ENCODE data around the gene SORCS1.

DNA sequence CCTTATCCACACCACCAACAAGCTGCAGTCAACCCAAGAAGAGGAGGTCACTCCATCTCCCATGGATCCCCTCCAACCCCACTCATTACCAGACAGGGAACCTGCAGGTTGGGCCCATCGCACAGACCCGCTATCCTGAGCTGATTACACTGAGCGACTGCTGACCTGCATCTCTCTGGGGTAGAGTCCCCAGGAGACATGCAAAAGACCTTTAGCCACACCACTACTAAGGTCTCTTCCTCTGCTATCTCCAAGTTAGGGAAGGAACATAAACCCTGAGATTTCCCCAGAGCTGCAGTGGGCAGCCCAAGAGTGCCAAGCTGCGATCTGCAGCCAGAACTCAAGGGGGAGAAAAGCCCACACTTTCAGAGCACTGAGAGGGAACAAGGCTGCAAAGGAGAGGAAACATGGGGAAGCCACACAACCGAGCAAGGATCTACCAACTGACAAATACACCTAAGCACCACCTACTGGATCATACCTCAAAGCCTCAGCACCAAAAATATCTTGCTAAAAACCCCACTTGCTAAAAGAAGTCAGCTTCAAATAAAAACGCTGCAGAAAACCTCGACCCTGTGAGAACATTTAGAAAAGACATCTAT, 298.2 kb downstream of the SORCS1 start:
- TF ChIP-seq, protein P1, sequence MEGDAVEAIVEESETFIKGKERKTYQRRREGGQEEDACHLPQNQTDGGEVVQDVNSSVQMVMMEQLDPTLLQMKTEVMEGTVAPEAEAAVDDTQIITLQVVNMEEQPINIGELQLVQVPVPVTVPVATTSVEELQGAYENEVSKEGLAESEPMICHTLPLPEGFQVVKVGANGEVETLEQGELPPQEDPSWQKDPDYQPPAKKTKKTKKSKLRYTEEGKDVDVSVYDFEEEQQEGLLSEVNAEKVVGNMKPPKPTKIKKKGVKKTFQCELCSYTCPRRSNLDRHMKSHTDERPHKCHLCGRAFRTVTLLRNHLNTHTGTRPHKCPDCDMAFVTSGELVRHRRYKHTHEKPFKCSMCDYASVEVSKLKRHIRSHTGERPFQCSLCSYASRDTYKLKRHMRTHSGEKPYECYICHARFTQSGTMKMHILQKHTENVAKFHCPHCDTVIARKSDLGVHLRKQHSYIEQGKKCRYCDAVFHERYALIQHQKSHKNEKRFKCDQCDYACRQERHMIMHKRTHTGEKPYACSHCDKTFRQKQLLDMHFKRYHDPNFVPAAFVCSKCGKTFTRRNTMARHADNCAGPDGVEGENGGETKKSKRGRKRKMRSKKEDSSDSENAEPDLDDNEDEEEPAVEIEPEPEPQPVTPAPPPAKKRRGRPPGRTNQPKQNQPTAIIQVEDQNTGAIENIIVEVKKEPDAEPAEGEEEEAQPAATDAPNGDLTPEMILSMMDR (conservative IDR thresholded peaks at IDR 0.05 in 1 of 2, IDR thresholded peaks at IDR 0.05 in 1 of 2; ENCODE audit: low read depth in 1 of 2, low read length in 2 of 2), result no peak
- no peak for TF ChIP-seq EZH2 (IDR thresholded peaks at IDR 0.05; ENCODE audit: low read length, missing control alignments)
